Mucosa of rectum (tissue), 2 donors: Measurements from ENCODE around the gene SLC25A25.

ENCODE experiments used
- H3K27ac ChIP-seq, 2 donors: one replicate each; pipeline ENCODE4 v1.7.0; 2013; ENCODE audit warnings: inconsistent platforms in 2 of 2, low read depth in 2 of 2, low read length in 2 of 2
- H3K27me3 ChIP-seq, 2 donors: one replicate each; pipeline ENCODE4 v1.7.0; 2013; ENCODE audit warnings: low read length in 2 of 2; ENCODE audit not compliant: control insufficient read depth in 2 of 2, insufficient read depth in 2 of 2
- H3K36me3 ChIP-seq, 2 donors: one replicate each; pipeline ENCODE4 v1.7.0; 2013; ENCODE audit warnings: low read length in 2 of 2; ENCODE audit not compliant: control insufficient read depth in 2 of 2, insufficient read depth in 2 of 2
- H3K4me1 ChIP-seq, 2 donors: one replicate each; pipeline ENCODE4 v1.7.0; 2013; ENCODE audit warnings: low read length in 2 of 2, mild to moderate bottlenecking in 1 of 2; ENCODE audit not compliant: control insufficient read depth in 2 of 2, insufficient read depth in 2 of 2
- H3K4me3 ChIP-seq, 2 donors: one replicate each; pipeline ENCODE4 v1.7.0; 2013; ENCODE audit warnings: low read length in 2 of 2
- H3K9ac ChIP-seq, 2 donors: one replicate each; pipeline ENCODE4 v1.7.0; 2013; ENCODE audit warnings: low read length in 2 of 2, low read depth in 1 of 2, mild to moderate bottlenecking in 1 of 2
- H3K9me3 ChIP-seq, 2 donors: one replicate each; pipeline ENCODE4 v1.7.0; 2013; ENCODE audit warnings: low read length in 2 of 2; ENCODE audit not compliant: control insufficient read depth in 2 of 2
- donor health status: healthy.
- donor health status: Normal muscosa, but diverticular disease.

The SLC25A25 gene

DNA sequence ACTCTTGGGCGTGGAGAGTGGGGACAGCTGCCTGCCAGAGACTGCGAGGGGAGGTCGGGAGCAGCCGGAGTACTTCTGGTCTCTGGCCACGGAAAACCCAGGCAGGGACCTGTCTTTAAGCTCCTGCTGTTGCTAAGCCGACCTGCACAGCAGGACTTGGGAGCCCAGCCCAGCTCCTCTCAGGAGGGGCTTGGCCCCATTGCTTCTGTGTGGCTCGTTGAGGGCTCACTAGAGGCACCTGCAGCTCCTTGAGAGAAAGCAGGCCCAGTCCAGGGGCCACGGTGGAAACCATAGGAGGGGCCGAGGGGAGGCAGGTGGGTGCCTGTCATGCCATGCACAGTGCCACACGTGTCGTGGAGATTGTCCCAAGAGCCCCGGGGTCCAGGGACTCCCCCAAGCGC, 77.9 kb downstream of the SLC25A25 start:
- Histone ChIP-seq H3K4me3 (no peak overlapping the region), H3K27me3 (no peaks in the 10 kb centered on the region), H3K9me3 (no peaks in the 10 kb centered on the region), H3K36me3 (no peaks in the 10 kb centered on the region), H3K9ac (no peak overlapping the region), H3K4me1 (peaks cover 31 to 36% of the 10 kb centered on the region in 2 donors), H3K27ac (no peak overlapping the region)

DNA sequence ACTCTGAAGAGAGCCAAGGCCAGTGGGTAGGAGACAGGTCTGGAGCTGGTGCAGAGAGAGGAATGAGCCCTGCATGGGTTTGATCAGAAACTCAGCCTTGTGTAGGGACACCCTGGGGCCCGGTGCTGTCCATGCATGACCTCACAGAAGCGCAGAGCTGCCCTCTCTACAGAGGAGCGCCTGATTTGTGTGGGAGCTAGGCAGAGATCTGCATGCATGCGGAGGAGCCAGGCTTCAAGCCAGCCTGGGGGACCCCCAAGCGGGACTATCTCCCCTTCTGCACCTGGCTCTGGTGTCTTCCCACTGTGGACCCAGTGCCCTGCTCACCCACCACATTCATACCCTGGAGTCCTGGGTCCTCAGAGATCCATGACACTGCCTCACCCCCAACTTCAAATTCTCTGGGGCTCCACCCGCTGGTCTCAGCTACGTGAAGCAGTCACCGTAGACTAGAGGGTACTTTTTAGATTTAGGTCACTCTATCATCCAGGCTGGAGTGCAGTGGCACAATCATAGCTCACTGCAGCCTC, 78.6 kb downstream of the SLC25A25 start:
- no peak overlapping the region for H3K9ac ChIP-seq
- no peak overlapping the region for H3K4me3 ChIP-seq
- peaks cover 31 to 36% of the 10 kb centered on the region in 2 donors for H3K4me1 ChIP-seq
- H3K27me3 ChIP-seq, result no peaks in the 10 kb centered on the region
- no peaks in the 10 kb centered on the region for H3K36me3 ChIP-seq
- no peaks in the 10 kb centered on the region for H3K9me3 ChIP-seq
- H3K27ac ChIP-seq, result no peak overlapping the region

DNA sequence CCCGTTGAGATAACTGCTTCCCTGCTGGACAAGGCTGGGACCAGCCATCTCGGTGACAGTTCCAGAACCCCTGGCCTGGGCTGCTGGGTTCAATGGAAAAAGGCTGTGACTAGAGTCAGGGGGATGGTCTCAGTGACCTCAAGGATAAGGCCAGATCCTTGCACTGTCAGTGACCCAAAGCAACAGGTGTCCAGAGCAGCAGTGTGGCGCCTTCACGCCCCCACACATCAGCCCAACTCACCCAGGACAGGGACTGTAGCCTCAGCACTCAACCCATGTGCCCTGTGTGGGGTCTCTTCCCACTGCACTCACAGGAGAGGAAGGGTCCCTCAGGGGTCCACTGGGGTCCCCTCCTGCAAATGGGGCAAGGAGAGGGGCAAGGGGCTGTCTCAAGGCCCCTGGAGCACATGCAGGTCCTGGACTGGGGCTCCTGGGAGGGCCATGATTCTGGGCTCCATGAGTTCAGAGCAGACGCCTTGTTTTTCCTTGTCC, 80.5 kb downstream of the SLC25A25 start:
- Histone ChIP-seq H3K9ac (peak overlapping the region; percentile 60), H3K4me1 (peaks cover 27 to 33% of the 10 kb centered on the region in 2 donors), H3K4me3 (peak overlapping the region in 1 of 2 donors; percentile 31), H3K27me3 (no peaks in the 10 kb centered on the region), H3K27ac (peak overlapping the region; percentile 92 to 93), H3K36me3 (no peaks in the 10 kb centered on the region), H3K9me3 (no peaks in the 10 kb centered on the region)

DNA sequence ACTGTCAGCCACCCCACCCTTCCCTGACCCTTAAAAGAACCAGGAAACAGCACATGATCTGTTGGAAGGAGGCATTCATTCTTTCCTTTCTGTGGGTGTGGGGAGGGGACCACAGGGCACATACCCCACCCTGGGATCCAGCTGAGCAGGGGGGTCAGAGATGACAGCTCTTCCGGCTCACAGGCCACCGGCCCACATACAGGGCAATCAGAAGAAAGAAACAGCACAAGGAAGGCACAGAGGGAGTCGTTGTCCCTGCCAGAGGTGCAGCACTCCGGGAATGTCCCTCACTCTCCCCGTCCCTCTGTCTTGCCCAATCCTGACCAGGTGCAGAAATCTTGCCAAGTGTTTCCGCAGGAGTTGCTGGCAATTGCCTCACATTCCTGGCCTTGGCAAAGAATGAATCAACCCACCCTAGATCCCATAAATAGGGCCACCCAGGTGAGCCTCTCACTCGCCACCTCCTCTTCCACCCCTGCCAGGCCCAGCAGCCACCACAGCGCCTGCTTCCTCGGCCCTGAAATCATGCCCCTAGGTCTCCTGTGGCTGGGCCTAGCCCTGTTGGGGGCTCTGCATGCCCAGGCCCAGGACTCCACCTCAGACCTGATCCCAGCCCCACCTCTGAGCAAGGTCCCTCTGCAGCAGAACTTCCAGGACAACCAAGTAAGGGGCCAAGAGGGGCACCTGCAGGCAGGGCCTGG, 81.1 kb downstream of the SLC25A25 start, which contains the start of gene LCN2:
TSS of gene LCN2 (plus strand) at position 453 of the 701 bp plus-strand sequence. CDS start at position 526, 73 bp downstream.
- H3K4me3 ChIP-seq, result peak within 1 kb of the TSS; percentile 31 to 41
- peak within 1 kb of the TSS; percentile 92 to 93 for H3K27ac ChIP-seq
- H3K9ac ChIP-seq, result peak within 1 kb of the TSS; percentile 60
- H3K9me3 ChIP-seq, result no peaks in the 10 kb centered on the region
- no peaks in the 10 kb centered on the region for H3K36me3 ChIP-seq
- peaks cover 23 to 27% of the 10 kb centered on the region in 2 donors for H3K4me1 ChIP-seq
- no peaks in the 10 kb centered on the region for H3K27me3 ChIP-seq

DNA sequence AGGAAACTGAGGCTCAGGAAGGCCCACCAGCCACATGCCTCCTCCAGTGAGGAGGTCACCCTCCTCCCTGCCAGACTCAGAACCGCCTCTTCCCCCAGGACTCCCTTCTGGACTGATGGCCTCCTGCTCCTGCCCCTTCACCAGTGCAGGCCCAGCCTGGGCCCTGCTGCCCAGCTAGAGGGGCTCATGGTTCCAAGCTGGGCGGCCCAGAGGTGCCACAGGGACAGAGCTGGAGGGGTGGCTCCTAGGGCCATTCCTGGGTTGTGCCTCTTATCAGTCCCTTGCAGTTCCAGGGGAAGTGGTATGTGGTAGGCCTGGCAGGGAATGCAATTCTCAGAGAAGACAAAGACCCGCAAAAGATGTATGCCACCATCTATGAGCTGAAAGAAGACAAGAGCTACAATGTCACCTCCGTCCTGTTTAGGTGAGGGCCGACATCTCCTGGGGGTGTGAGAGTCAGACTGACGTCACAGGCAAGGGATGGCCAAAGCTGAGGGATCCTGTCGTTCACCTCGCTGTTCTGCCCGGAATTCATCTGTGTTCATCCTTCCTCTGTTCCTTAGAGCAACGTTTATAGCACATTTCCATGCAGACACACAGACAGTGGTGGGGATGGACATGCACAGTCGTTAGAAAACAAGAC, 82.0 kb downstream of the SLC25A25 start:
- H3K4me3 ChIP-seq, result peak overlapping the region in 1 of 2 donors; percentile 1
- peaks cover 23 to 27% of the 10 kb centered on the region in 2 donors for H3K4me1 ChIP-seq
- no peaks in the 10 kb centered on the region for H3K36me3 ChIP-seq
- no peaks in the 10 kb centered on the region for H3K9me3 ChIP-seq
- no peaks in the 10 kb centered on the region for H3K27me3 ChIP-seq
- H3K27ac ChIP-seq, result peak overlapping the region in 1 of 2 donors; percentile 92
- peak overlapping the region in 1 of 2 donors; percentile 34 for H3K9ac ChIP-seq

DNA sequence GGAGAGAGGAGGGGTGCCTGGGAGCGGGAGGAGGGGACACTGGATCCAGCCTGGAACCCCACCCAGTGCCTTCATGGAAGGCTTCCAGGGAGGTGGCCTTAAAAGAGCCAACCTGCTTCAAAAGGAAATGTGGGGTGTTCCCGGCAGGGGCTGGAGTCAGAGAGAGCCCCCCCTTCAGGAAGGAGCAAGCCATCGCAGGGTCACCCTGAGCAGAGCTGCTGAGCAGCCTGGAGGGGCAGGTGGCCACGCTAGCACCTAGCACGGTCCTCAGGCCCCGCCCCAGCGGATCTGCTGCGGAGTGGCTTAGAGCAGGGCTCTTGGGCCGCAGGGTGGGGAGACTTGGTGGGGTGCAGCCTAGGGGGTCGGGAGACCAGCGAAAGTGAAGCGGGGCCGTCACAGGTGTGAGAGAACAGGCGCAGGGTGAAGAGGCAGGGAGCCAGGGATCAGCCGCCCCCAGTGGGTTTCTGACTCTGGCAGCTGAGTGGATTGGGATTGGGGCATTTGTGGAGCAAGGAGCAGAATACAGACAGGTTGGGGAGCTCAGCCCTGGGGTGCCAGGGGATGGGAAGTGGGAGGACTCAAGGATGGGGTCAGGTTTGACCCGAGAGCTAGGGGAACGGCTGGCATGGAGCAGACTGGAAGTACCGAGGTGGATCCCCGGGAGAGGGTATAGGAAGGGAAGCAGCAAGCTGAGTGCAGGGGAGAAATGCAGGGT, 82.7 kb downstream of the SLC25A25 start:
- peaks cover 23 to 27% of the 10 kb centered on the region in 2 donors for H3K4me1 ChIP-seq
- H3K9me3 ChIP-seq, result no peaks in the 10 kb centered on the region
- H3K27me3 ChIP-seq, result no peaks in the 10 kb centered on the region
- peak overlapping the region in 1 of 2 donors; percentile 34 for H3K9ac ChIP-seq
- H3K4me3 ChIP-seq, result no peak overlapping the region
- peak overlapping the region in 1 of 2 donors; percentile 9 for H3K27ac ChIP-seq
- no peaks in the 10 kb centered on the region for H3K36me3 ChIP-seq

DNA sequence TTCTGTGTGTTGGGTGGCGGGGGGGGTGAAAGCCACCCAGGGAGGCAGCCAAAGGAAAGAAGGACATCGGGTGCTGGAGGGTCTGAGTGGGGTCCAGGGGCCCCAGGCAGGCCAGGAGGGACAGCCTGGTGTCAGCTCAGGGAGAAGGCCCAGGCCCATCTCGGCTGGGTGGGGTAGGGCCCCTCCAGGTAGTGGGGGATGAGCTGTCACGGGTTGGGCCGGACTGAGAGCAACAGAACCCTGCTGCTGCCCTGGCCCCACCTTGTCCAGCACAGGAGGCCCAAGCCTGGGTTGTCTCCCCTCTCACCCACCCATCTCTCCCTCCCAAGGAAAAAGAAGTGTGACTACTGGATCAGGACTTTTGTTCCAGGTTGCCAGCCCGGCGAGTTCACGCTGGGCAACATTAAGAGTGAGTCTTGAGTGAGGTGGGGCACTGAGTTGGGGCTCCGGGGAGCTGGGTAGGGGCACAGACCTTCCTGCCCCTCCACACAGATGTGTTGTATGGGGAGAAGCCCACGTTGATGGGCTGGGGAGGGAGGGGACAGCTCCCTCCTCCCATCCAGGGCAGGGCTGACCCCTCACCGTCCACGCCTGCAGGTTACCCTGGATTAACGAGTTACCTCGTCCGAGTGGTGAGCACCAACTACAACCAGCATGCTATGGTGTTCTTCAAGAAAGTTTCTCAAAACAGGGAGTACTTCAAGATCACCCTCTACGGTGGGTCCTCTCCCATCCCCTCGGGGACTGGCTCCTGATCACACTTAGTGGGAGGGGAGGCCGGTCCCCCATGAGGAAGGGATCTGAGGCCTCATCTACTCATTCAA, 83.5 kb downstream of the SLC25A25 start:
- Histone ChIP-seq H3K27me3 (no peaks in the 10 kb centered on the region), H3K27ac (no peak overlapping the region), H3K36me3 (no peaks in the 10 kb centered on the region), H3K9ac (no peak overlapping the region), H3K4me3 (no peak overlapping the region), H3K9me3 (no peaks in the 10 kb centered on the region), H3K4me1 (peaks cover 23 to 27% of the 10 kb centered on the region in 2 donors)

DNA sequence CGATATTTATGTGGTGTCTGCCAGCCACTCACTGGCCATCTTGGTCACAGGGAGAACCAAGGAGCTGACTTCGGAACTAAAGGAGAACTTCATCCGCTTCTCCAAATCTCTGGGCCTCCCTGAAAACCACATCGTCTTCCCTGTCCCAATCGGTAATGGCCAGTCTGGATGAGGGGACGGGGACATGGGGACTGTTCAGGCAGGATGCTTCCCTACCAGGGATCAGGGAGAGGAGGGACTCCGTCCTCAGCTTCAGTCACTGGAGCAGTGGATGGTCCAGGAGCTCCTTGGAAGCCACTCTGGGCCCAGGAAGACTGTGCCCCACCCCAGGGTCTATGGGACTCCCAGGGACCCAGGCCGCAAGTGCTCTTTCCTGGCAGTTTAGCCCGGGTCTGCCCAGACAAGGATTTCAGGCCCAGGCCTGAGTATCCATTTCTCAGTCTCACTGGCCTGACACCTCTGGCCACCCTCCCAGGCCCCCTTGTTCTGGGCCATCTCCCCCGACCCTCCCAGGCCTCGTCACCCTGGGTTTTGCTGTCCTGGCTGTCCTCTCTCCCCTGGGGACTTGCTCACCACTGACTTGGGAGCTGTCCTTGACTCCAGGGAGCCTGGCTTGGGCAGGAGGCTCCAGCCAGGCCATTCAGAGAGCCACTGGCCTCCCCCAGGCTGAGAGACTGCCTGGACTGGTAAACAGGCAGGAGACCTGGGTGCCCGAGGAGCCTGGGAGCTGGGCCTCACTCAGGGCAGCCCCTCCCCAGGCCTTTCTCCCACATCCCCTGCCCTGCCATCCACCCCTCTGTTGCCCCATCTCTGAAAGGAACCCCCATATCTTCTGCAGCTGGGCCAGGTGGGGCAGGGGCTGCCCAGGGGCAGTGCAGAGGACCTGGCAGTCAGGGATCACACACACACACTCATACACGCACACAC, 84.4 kb downstream of the SLC25A25 start:
- no peaks in the 10 kb centered on the region for H3K9me3 ChIP-seq
- H3K9ac ChIP-seq, result no peak overlapping the region
- no peaks in the 10 kb centered on the region for H3K36me3 ChIP-seq
- H3K27me3 ChIP-seq, result no peaks in the 10 kb centered on the region
- H3K4me1 ChIP-seq, result peaks cover 23 to 27% of the 10 kb centered on the region in 2 donors
- H3K4me3 ChIP-seq, result no peak overlapping the region
- H3K27ac ChIP-seq, result no peak overlapping the region
